ENCODE measurements around the gene CBFB.
"Not testable (repeated sequence)": the region's sequence is repeated elsewhere in the genome, so short reads cannot be mapped to it uniquely, and the experiment has no call there.

CBFB gene

DNA sequence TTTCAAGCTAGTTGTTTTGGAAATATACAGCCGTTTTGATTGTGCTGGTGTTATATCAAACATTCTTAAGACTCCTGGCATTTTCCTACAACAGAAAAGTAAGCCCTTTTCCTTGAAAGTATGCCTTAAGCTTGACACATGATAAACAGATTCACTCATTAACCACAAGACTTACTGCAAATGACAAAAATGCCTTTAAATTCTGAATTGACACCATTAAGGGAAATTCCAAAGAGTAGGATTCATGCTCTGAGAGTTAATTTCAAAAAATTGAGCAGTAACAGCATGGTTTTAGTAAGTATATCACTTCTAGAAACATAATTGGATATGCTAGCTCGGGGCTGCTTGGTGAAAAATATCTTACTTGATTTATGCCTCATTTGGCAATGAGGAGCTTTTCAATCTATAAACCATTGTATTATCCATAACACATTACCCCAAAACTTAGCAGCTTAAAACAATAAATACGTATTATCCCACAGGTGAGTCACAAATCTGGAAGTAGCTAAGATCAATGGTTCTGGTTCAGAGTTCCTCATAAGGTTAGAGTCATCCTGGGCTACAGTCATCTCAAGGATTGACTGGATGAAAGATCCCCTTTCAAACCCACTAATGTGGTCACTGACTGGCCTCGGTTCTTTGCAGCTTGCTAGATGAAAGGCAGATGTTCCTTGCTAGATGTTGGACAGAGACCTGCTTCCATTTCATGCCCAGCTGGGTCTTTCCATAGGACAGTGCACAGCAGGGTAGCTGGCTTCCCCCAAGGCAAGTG lies 72.5 kb downstream of the CBFB start:
- DNase-seq, result no peak

DNA sequence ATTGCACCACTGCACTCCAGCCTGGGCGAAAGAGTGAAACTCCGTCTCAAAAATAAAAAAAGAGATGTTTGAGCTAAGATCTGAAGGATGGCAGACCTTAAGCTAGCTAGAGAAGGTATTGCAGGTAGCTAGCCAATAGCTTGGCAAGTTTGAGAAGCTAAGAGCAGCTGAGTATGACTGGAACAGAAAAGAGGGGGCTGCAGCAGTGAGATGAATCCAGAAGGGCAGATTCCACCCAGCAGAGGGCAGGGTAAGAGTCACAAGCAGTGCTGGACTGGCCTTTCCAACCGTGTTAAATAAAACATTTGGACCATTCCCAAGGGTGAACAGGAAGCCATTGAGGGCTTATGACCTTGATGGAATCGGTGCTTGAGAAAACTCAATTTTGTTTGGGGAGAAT lies 75.1 kb downstream of the CBFB start:
- DNase-seq, result no peak

DNA sequence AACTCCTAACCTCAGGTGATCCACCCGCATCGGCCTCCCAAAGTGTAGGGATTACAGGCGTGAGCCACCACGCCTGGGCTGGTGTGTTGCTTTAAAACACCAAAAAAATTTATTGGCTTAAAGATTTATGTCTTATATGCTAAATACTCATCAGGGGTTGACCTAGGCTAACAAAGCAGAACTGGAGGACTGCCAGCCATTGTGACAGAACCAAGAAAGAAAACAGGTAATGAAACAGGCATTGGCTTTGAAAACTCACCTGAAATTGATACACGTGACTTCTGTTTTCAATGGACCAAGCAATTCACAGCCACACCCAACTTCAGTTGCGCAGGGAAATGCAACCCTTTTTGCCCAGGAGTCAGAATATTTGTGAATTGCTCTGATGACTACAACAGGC lies 75.9 kb downstream of the CBFB start:
- no peak for DNase-seq

DNA sequence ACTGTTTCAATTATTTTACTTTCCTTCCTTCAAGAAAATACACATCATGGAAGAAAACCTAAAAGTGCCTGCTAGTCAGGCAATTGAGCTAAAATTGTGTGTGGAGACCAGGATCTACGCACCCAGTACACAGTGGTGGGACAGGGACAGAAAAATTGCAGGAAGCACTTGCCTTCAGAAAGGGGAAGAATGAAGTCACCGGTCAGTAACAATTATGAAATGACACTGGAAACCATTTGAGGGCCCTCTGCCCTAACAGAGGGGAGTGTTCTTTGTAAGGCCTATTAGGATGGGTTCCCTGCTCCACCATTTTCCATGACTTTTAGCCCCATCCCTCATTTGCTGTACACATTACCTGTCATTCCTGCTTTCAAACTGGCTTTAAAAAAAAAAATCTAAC lies 76.3 kb downstream of the CBFB start:
- DNase-seq, result no peak

DNA sequence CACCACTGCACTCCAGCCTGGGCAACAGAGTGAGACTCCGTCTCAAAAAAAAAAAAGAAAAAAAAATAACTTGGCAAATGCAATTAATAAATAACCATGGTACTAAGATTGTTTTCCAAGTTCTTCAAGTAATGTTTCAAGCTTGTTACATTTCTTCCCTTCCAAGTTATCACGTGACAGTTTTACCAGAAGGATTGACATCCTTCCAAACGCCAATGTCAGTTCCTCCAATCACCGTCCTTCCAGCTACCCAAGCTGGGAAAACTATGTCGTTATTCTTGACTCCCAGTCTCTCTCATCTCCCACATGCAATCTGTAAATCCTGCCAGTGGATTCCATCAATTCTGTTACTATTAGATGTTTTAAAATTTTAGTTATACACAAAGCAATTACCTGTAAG lies 76.9 kb downstream of the CBFB start:
- no peak for DNase-seq

DNA sequence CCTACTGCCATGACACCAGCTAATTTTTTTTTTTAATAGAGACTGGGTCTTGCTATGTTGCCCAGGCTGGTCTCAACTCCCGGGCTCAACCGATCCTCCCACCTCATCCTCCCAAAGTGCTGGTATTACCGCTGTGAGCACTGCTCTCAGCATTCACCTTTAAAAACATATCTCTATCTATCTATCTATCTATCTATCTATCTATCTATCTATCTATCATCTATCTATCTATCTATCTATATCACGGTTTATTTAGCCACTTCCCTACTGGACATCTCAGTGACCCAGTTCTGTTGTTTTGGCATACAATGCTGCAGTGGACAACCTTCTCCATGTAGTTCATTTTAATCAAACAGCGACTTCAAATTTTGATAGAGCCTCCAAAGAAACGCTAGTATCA lies 79.5 kb downstream of the CBFB start:
- DNase-seq, result no peak

DNA sequence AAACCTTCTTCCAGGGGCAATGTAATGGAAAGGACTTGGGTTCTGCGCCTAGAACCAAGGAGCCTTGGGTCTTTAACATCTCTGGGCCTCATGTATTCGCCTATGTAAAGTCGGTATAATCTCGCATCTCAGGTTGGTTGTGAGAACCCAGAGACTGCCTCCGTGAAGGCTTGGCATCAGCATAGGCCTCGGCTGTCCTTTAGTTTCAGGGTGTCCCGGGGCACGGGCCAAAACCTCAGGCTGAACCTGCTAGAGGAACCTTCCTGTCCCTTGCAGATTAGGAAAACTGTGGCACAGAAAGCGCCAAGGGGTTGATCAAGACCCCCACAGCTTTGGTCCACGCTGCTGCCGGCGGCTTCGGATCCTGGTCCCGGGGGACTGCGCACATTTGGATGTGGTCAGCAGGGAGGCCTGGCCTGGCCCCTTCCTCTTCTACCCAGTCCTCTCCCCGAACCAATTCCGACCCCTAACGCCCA lies 80.0 kb downstream of the CBFB start:
- DNase-seq, result no peak

DNA sequence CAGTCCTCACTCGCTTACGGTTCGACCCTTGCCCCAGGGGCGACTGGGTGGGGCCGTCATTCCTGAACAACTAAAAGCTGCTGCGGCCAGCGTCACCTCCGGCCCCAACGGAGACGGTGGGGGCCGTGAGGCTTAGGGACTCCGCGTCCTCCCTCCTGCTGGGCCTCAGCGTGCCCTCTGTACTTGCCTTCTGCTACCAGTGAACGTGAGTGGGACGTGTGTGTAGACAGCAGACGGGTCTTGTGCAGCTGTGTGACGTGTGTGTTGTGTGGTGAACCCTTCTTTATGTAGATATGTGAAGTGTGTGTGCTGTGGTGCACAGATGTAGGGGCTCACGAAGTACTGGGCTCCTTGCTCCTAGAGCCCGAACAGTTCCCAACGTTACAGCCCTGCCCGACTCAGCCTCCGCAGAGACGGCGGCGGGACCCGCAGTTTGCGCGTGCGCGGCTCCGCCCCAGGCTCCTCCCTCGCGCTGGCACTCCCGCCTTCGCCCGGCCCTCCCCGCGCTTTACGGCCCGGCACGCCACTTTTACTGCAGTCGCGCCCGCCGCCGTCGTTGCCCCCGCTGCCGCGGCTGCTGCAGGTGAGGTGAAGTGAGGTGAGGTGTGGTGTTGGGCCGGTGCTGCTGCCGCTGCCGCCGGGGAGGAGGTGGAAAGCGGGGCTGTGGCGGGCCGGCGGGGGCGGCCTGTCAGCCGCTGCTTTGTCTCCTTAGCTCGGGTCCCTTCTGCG lies 80.6 kb downstream of the CBFB start, which contains the start of gene PHAF1:
Gene PHAF1, plus strand, starts transcription at position 535 of the 729 bp plus-strand sequence. CDS start 235 bp downstream, outside the sequence.
- DNase-seq, result peak; percentile 87

DNA sequence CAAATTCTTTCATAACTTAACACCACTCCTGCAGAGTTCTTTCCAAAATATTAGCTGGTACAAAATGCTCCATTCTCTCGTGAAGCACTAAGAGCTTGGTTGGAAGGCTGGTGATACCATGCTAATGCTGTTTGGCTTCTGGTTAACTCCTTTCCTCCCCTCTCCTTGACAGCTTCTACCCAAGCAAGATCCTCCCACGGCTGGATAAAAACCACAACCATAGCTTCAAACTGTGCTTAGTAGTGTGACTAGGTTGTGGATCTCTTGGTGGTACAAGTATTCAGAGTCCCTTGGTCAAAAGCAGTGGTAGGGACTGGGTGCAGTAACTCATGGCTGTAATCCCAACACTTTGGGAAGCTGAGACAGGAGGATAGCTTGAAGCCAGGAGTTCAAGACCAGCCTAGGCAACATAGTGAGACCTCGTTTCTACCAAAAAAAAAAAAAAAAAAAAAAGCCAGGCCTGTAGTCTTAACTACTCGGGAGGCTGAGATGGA lies 83.0 kb downstream of the CBFB start:
- no peak for DNase-seq

DNA sequence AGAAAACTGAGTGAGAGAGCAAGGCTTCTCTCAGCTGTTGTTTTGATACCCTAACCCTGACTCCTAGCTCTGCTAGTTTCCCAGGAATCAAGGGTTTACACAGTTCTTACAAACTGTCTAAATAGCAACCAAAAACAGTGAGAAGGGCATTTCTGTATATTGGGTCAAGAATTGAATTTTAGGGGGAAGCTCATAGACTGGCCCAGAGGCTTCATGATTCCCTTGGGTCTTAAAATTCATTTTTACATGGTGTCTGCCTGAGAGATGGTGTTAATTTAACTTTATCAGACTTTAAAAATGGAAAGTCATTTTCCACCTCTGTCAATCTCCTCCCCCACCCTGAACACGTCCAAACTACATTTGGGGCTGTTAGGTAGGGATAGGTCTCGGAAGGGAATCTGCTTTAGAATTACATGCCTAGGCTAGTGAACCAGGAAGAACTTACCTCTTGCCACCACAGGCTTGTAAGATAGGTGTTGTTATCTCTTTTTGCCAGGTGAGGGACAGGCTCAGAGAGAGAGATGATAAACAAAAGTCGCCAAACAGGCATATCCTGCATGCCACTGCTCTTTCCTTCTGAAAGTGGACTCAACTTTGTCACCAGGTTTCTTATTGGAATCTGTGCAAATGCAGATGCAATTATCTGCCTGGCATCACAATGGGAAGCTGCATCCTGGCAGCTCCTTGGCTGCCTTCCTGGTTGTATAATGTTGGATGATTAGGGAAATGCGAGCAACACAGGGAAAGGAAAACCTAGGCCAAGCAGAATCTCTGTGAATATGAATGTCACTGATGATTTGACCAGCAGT lies 83.8 kb downstream of the CBFB start:
- no peak for DNase-seq

DNA sequence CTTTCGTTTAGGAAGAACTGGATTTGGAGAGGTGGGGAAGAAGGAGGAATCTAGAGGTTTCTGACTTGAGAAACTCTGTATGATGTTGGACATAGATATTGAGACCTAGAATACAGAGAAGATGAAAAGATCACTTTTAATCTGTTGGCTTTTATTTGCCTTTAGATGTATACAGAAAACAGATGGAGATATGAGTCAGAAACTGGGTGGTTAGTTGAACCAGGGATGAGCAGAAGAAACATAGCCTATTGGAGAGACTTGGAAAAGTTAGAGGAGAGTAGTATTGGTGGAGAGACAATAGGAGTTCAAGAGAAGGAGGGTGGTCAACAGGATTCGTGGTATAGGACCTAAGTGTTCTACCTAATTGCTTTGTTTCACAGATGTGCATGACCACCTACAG lies 85.8 kb downstream of the CBFB start:
- no peak for DNase-seq

DNA sequence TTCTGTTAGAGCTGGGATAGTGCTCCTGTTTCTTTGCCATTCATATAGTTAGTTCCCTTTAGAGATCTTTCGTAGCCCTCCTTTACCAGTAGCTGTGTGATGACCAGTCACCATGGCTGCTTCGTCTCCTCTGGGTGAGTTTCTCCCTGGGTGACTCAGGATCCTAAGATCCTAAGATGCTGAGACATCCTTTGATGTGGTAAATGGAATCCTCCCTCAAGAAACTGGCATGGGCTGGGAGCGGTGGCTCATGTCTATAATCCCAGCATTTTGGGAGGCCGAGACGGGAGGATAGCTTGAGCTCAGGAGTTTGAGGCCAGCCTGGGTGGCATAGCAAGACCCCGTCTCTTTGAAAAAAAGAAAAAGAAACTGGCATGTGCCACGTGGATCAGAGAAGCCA lies 86.7 kb downstream of the CBFB start:
- DNase-seq, result no peak

DNA sequence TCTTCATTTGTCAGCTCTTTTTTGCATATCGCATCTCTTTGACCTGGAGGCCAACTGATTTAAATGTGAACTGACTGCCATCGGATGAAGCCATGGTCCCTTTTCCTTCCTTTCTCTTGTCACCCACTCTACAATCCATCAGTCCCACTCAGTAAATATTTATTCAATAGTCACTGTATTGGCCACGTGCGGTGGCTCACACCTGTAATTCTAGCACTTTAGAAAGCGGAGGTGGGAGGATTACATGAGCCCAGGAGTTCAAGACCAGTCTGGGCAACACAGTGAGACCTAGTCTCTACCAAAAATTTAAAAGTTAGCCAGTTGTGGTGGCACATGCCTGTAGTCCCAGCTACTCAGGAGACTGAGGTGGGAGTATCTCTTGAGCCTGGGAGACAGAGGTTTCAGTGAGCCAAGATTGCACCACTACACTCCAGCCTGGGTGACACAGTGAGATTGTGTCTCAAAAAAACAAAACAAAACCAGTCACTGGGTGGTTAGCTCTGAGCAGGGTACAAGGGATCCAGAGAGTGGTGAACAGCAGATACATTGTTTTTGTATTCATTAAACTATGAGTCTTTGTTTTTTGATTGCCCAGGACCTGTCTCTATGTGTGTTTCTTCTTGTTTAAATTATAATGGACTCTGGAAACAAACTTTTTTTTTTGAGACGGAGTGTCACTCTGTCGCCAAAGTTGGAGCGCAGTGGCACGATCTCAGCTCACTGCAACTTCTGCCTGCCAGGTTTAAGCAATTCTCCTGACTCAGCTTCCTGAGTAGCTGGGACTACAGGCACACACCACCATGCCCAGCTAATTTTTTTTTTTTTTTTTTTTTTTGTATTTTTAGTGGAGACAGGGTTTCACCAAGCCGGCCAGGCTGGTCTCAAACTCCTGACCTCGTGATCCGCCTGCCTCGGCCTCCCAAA lies 87.7 kb downstream of the CBFB start:
- no peak for DNase-seq

DNA sequence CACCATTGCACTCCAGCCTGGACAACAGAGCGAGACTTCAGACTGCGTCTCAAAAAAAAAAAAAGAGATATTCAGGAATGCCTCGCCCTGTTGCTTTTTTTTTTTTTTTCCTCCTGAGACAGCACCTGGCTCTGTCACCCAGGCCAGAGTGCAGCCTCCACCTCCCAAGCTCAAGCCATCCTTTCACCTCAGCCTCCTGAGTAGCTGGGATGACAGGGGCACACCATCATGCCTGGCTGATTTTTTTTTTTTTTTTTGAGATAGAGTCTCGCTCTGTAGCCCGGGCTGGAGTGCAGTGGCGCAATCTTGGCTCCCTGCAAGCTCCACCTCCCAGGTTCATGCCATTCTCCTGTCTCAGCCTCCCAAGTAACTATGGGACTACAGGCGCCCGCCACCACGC lies 88.8 kb downstream of the CBFB start:
- DNase-seq, result no peak

DNA sequence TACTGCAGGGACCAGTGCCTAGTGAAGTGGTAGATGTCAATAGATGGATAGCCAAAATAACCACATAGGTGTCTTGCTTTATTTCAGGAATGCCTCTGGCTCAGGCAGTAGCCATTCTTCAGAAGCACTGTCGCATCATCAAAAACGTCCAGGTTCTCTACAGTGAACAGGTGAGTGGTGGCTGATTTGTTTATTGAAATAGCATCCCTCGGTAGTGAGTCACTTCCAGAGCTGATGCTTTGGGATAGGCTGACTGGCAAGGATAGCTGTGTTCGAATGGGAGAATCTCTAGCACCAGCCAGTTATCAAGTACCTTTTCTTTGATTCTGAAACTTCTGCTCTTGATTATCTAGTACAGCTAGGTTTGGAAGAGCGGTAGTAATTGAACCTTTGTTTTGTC lies 91.1 kb downstream of the CBFB start:
- no peak for DNase-seq

DNA sequence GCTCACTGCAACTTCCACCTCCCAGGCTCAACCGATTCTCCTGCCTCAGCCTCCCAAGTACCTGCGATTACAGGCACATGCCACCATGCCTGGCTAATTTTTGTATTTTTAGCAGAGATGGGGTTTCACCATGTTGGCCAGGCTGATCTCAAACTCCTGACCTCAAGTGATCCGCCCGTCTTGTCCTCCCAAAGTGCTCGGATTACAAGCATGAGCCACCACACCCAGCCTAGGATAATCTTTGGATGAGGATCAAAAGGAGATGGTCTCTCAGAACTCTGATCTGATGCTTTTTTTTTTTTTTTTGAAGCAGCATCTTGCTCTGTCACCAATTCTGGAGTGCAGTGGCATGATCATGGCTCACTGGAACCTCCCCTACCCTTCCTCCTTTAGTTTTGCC lies 93.8 kb downstream of the CBFB start:
- not testable (repeated sequence) for DNase-seq

DNA sequence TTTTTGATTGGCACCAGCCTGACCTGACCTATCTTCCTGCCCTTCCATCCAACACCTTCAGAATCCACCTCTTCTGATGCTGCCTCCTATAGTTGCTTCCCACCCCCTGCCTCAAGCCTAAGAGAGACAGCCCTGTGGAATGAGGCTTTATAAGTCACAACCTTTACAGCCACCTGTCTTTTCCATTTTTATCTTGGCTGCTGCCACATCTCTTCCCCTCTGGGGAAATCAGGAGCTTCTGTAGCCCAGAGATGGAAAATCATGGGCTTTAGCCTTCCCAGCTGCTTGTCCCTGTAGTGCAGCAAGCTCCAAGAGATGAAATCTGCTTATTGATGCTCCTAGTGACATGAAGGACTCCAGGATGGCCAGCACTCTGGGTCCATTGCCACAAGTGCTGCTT lies 99.5 kb downstream of the CBFB start:
- no peak for DNase-seq

DNA sequence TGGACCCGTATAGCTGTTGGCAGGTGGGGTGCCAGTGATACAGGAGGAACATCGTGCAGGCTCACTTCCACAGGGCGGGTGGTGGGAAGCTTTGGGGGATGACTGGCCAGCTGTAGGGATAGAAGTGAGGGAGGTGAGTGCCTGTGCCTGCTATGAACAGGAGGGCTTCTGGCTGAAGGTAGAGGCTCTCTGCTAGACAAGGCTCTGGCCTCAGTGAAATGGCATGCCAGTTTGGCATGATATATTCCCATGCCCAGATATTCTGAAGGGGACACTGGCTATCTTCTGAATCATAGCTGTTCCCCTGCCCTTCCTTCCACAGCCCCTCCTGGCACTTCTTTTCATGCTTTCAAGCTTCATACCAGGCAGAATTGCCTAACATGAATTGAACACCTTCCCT lies 99.9 kb downstream of the CBFB start:
- DNase-seq, result no peak

DNA sequence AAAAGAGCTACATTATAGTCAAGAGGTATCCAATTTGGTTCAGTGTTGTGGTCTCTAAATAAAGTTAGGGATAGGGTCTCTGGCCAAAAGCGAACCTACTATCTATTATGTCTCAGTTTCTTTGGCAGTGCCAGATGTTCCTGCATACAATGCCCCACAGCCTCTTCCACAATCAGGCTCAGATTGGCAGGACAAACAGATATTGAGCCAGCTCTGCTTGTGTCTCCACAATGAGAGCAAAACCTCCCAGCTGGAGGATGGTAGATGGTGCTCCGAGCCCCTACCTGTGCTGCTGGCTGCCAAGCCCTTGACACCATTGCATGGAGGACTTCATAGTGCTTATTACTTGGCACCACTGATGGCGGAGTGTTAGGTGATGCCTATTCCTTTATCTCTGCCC lies 100.5 kb downstream of the CBFB start:
- DNase-seq, result no peak

DNA sequence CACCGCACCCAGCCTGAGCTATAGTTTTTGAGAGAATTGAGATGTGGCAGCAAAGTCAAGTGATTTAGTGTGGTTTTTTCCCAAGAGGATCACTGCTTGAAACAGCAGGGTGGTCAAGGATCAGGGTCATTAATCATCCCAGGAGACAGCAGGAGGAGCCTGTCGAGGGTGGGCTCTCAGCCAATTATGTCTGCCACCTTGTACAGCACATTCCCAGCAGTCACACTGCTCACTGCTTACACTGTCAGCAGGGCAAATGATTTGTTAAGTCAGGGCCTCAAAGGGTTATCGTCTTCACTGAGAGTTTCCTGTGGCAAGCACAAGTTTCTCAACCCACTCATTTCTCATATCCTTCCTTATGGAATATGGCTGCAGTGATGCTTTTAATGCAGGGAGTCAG lies 108.7 kb downstream of the CBFB start:
- DNase-seq, result no peak

DNA sequence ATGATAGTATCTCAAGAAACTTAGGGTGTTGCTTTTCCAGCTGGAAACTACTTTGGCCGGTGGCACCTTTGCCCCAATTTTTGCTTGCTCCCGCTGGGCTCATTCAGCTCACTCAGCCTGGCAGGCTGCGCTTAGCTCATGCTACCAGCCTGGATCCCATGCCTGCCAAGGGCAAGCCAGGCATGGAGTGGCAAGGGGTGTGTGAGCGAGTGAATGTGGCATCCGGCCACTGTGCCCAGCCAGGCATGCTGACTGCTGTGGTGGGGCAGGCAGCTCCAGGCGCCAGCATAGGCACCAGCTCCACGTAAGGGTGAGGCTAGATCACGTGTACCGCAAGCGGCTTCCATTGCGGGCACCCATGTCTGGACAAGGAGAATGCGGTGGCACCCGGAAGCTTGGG lies 112.4 kb downstream of the CBFB start:
- no peak for DNase-seq

DNA sequence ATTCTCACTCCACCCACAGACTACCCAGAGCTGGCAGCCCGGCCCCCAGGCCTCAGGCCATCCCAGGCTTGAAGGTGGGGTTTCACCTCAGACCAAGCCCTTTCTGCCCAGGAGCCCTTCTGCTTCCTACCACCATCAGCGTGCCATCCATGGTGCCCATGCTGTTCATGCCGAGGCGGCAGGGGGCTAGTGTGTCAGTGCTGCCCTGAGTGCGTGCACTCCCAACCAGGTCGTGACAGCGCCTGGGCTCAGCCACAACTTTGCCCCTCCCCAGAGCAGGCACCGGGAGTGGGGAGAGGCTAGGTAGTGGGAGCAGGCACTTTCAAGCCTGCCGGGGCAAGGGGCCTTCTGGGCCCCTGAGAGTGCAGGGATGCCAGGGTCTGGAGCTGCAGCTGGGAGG lies 113.4 kb downstream of the CBFB start:
- DNase-seq, result no peak
